ENCODE measurements around the gene SEZ6L.

DNA sequence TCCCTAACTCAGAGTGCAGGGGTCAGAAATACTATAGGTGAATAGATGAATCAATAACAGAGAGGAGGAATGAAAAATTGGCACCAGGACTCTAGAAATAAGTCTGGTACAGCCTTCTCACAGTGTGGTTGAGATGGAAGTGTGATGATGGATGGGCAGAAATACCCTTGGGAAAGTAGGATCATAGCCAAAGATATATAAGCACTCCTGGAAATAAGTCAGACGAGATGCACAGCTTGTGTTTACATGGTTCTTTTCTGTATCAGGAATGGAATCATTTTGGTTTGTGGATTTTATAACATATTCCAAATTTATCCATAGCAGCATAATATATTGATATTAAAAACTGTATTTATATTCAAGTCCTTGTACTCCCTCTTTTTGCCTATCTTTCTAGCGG, 33.5 kb upstream of the SEZ6L start:
- TF ChIP-seq, protein P1, sequence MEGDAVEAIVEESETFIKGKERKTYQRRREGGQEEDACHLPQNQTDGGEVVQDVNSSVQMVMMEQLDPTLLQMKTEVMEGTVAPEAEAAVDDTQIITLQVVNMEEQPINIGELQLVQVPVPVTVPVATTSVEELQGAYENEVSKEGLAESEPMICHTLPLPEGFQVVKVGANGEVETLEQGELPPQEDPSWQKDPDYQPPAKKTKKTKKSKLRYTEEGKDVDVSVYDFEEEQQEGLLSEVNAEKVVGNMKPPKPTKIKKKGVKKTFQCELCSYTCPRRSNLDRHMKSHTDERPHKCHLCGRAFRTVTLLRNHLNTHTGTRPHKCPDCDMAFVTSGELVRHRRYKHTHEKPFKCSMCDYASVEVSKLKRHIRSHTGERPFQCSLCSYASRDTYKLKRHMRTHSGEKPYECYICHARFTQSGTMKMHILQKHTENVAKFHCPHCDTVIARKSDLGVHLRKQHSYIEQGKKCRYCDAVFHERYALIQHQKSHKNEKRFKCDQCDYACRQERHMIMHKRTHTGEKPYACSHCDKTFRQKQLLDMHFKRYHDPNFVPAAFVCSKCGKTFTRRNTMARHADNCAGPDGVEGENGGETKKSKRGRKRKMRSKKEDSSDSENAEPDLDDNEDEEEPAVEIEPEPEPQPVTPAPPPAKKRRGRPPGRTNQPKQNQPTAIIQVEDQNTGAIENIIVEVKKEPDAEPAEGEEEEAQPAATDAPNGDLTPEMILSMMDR (IDR thresholded peaks at IDR 0.05) = no peak
- no peak for TF ChIP-seq POLR2A (IDR thresholded peaks at IDR 0.05)

Measured in adrenal gland (tissue), 5 donors.